Cortex of kidney (tissue), 1 donor: ENCODE measurements around the gene CCDC50.

ENCODE experiments used
- DNase-seq: peaks from one replicate; lab custom pipeline; 2025; lab: John Stamatoyannopoulos, UW

The CCDC50 gene

DNA sequence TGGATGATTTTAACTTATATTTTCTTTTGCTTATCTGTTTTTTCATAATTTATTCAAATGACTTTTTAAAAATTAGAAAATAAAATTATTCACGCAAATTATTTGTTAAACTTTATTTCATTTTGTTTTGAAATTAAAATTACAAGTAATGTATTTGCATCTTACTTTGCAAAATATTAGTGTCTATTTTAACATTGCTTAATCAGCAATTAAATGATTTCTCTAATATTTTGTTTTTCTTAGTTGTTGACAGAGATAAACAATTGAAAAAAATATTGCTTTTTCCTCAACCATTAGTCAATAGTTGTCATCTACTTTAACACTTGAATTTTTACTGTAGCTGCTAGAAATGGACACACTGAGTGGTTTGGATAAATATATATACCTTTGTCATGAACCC, 99.0 kb downstream of the CCDC50 start:
- no peak for DNase-seq

DNA sequence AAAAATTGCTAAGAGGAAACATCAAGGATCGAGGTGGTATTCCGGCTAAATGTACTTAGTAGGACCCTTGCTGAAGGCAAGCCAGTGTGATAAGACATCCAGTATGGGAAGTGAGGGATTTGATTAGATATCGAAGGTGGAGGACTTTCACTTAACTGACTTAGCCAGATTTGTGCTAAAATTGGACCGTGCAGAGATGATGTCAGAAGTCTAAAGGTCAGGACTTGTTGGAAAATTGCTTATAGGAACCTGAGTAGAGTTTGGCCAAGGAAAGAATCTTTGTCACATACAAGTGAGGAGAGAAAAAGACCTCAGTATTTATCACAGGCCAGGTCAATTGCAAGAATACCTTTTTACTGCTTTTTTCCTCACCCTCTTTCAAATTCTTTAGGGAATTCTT, 100.9 kb downstream of the CCDC50 start:
- no peak for DNase-seq

DNA sequence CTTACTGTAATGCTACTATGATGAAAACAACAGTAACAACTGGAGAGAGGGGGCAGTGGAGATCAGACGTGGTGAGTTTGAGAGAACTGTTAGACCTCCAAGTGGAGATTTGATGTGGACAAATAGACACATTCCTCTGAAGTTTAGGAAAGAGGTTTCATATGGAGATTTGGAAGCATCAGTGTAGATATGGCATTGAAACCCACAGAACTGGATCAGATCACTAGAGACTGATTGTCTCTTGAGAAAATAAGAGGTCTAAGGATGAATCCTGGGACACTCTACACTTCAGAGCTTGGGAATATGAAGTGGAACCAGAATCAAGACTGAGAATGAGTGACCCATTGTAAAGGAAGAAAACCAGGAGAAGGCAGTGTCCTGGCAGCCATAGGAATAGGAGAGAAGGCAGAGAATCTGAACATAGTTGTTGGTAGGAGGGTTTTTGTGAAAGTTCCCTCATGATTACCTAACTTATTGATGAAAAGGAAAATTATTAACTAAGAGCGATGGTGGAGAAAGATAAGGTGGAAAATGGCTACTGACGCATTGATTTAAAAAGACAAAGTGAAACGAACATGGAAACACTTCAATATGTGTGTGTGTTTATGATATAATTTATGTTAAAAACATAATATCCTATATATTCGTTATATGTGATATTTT, 102.1 kb downstream of the CCDC50 start:
- DNase-seq = no peak

DNA sequence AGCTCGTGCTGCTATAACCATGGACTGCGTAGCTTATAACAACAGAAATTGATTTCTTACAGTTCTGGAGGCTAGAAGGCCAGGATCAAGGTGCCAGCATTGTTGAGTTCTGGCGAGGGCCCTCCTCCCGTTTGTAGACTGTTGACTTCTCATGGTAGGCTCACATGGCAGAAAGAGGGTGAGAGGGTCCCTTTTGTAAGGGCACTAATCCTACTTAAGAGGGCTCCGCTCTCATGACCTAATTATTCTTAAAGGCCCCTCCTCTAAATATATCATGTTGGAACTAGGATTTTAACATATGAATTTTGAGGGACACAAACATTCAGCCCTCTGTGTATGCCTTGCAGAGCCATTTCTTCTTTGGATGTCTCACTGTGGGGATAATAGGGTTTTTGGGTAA, 103.0 kb downstream of the CCDC50 start:
- no peak for DNase-seq

DNA sequence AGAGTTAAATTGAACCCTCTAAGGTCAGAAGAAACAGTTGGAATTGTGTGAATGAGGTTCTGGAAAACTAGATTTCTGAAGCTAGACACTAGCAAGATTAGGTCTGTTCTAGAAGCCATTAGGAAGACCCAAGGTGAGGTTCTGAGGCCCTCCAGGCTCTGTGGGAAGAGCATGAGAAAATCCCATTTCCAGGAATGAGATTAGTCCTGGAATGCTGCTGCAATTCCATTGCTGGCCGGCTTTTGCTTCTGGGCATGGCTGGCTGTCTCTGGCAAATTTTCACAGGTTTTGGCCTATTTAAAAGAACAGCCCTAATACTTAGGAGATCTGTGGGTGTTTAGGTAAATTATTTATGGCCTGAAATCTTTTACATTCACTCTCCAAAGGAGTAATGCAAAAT, 104.8 kb downstream of the CCDC50 start:
- no peak for DNase-seq

DNA sequence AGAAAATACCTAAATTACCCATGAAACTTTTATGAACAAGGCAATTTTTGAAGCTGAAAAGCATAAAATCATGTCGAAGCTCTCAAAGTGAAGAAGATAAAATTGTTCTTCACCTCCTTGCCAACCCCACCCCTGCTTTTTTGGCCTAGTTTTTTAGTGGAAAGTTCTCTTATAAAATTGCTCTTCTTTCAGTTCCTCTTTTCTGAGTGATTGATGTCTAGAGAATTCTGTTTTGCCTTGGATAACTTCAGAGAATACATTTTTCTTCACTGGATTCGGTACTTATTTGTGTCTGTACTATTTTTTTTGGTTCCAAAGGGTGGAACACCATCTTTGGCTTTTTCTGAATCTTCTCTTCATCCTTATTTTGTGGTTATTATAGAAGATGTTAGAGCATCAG, 106.8 kb downstream of the CCDC50 start:
- no peak for DNase-seq

DNA sequence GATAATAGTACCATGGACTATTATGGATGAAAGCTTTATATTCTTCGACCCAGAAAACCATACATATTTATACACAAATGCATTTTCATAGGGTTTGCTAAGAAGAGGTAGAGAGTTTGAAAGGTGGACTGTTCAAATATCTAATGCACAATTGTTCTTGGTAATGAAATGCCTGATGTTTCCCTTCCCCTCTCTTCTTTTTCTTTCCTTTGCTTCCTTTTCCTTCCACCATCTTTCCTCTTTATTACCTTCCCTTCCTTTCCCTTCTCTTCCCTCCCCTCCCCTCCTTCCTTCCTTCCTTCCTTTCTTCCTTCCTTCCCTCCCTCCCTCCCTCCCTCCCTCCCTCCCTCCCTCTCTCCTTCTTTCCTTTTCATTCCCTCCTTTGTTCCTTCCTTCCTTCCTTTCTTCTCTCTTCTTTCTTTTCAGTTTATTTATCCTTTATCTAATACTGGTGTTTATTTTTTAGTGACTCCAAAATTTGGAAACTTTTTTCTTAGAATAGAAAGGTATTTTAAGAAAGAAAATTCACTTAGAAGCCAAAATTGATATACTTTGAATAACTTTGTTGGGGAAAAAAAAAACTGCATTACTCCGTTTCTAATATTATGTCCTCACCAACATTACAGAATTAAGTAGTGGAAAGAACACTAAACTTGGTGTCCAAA, 109.1 kb downstream of the CCDC50 start:
- no peak for DNase-seq

DNA sequence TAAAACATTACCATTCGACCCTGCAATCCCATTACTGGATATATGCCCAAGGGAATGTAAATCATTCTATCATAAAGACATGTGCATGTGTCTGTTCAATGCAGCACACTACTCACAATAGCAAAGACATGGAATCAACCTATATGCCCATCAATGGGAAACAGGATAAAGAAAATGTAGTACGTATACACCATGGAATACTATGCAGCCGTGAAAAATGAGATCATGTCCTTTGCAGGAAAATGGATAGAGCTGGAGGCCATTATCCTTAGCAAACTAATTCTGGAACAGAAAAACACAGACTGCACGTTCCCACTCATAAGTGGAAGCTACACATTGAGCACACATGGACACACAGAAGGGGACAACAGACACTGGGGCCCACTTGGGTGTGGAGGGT, 111.3 kb downstream of the CCDC50 start:
- DNase-seq = no peak

DNA sequence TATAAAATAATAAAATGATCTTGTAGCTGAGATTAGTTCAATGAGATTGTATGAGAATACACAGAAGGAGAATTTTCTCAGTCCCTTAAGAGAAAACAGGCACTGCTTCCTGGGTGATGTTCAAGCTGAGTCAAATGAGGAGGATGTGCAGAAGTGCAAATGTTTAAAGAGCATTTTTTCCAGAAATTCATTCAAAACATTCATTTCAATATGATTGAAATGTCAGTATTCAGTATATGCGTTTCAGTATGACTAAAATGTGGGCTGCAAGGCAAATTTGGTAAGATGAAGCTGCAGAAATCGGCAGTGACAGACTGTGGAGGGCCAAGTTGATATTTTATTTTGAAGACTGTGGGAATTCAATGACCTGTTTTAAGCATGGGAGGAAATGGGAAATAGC, 112.5 kb downstream of the CCDC50 start:
- DNase-seq = no peak

DNA sequence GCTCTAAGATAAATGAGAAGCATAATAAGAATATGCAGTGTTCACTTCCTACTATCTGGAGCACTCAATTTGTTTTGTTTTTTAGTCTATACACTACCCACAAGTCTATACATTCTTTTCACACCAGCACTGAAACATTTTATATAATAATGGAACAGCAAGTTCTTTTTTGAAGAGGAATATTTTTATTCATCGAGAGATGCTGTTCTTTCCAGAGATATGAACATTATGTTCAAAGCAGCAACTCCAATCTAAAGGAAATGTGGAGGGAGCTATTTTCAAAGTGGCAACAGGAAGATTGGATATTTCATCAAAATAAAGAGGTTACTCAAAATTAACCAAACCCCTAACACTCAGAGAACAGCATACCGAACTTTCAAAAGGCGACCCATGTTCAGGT, 115.4 kb downstream of the CCDC50 start:
- no peak for DNase-seq
